CD4-positive, alpha-beta T cell (primary cell): ENCODE data around the gene LRRC37A3. TPM values are rescaled to one million over a fixed set of nuclear protein-coding genes. Genes with fewer than 3 reads are reported as not detected.
"Not testable (repeated sequence)": the region's sequence is repeated elsewhere in the genome, so short reads cannot be mapped to it uniquely, and the experiment has no call there.

Experiments used
- ATAC-seq: fragments of 200-7000 bp; cut with Tn5 transposase; one replicate; pipeline ENCODE4 v1.10.0; 2022; ENCODE audit warnings: mild to moderate bottlenecking; ENCODE audit not compliant: poor library complexity
- CTCF ChIA-PET: fragments of 350-600 bp; sonication (Branson Sonifier 250); formaldehyde crosslinking; loops from one replicate; lab custom pipeline; 2021; ENCODE audit warnings: antibody characterized with exemption, inconsistent platforms; lab: Charles Lee
- POLR2A ChIA-PET: fragments of 350-600 bp; sonication (Branson Sonifier 250); formaldehyde crosslinking; loops from one replicate; lab custom pipeline; 2021; ENCODE audit warnings: antibody characterized with exemption, inconsistent platforms; lab: Charles Lee
- DNase-seq, 14 experiments: peaks; one replicate each; pipeline ENCODE4 v3.0.0-alpha.2; 2013 to 2020; ENCODE audit warnings: mixed read lengths in 2 of 14
- H3K27ac ChIP-seq, 2 donors: one replicate each; pipeline versions ENCODE4 v1.5.1 to v1.7.0; 2013; ENCODE audit warnings: low read length in 2 of 2, low read depth in 1 of 2, mild to moderate bottlenecking in 1 of 2
- H3K27me3 ChIP-seq, 2 experiments: 1 replicate in 1 of 2; 2 replicates in 1 of 2; pipeline versions ENCODE4 v1.6.1 to v1.7.0; 2013; ENCODE audit warnings: low read length in 2 of 2, control low read depth in 1 of 2, mild to moderate bottlenecking in 1 of 2, moderate library complexity in 1 of 2; ENCODE audit not compliant: insufficient read depth in 2 of 2, control insufficient read depth in 1 of 2
- H3K36me3 ChIP-seq: one replicate; pipeline ENCODE4 v1.6.1; 2013; ENCODE audit warnings: low read length, control low read depth; ENCODE audit not compliant: insufficient read depth
- H3K4me1 ChIP-seq: one replicate; pipeline ENCODE4 v1.6.1; 2013; ENCODE audit warnings: low read length, control low read depth; ENCODE audit not compliant: insufficient read depth
- H3K4me3 ChIP-seq: one replicate; pipeline ENCODE4 v1.5.1; 2013; ENCODE audit warnings: mild to moderate bottlenecking, low read length, moderate library complexity
- H3K9me3 ChIP-seq, 2 experiments: 1 replicate in 1 of 2; 2 replicates in 1 of 2; pipeline versions ENCODE4 v1.6.1 to v1.7.0; 2013; ENCODE audit warnings: low read length in 2 of 2, mild to moderate bottlenecking in 2 of 2, control low read depth in 1 of 2, moderate library complexity in 1 of 2; ENCODE audit not compliant: control insufficient read depth in 1 of 2, insufficient read depth in 1 of 2
- H3K27ac Mint-ChIP-seq: one replicate; pipeline ENCODE4 v1.8.0; 2020; ENCODE audit warnings: mixed read lengths
- H3K27me3 Mint-ChIP-seq: one replicate; pipeline ENCODE4 v1.8.0; 2021; ENCODE audit warnings: mixed read lengths
- H3K36me3 Mint-ChIP-seq: one replicate; pipeline ENCODE4 v1.8.0; 2021; ENCODE audit warnings: low read depth, mixed read lengths
- H3K4me1 Mint-ChIP-seq: one replicate; pipeline ENCODE4 v1.8.0; 2021; ENCODE audit warnings: low read depth, mixed read lengths
- H3K4me3 Mint-ChIP-seq: one replicate; pipeline ENCODE4 v1.8.0; 2020; ENCODE audit warnings: mild to moderate bottlenecking, mixed read lengths
- H3K9me3 Mint-ChIP-seq: one replicate; pipeline ENCODE4 v1.8.0; 2020; ENCODE audit warnings: mixed read lengths
- CTCF ChIP-seq: fragments of 200-600 bp; IDR thresholded peaks from one replicate; pipeline ENCODE4 v1.8.0; 2022; ENCODE audit warnings: antibody characterized with exemption, mild to moderate bottlenecking
- intact Hi-C, 2 experiments: fragments of 100-400 bp; cut with DNase I in 1 of 2; cut with micrococcal nuclease in 1 of 2; formaldehyde crosslinking; loops; one replicate each; pipeline versions ENCODE4 v1.15.1 to v1.9.0; 2023 to 2025; cut with DNase I, micrococcal nuclease
- total RNA-seq, 174 experiments: library from RNA in 2 of 174; stranded (reverse) in 2 of 174; gene quantifications; one replicate each; pipeline ENCODE4 v1.2.3 and lab custom pipeline; 2021 to 2026

The LRRC37A3 gene
- total RNA-seq, 2 experiments from 2014 or later, result 7.6 to 8.0 TPM

- H3K36me3 ChIP-seq, H3K27ac Mint-ChIP-seq, H3K4me3 ChIP-seq, H3K9me3 Mint-ChIP-seq, H3K4me1 ChIP-seq, H3K4me1 Mint-ChIP-seq, CTCF ChIA-PET, H3K36me3 Mint-ChIP-seq, intact Hi-C loops, H3K9me3 ChIP-seq, H3K27me3 Mint-ChIP-seq, POLR2A ChIA-PET, ATAC-seq, H3K27me3 ChIP-seq, H3K27ac ChIP-seq, DNase-seq, H3K4me3 Mint-ChIP-seq: not testable (repeated sequence)
These were observed 11.1 kb upstream of the LRRC37A3 start for GRCh38 chr17:64930374-64930773.

DNA sequence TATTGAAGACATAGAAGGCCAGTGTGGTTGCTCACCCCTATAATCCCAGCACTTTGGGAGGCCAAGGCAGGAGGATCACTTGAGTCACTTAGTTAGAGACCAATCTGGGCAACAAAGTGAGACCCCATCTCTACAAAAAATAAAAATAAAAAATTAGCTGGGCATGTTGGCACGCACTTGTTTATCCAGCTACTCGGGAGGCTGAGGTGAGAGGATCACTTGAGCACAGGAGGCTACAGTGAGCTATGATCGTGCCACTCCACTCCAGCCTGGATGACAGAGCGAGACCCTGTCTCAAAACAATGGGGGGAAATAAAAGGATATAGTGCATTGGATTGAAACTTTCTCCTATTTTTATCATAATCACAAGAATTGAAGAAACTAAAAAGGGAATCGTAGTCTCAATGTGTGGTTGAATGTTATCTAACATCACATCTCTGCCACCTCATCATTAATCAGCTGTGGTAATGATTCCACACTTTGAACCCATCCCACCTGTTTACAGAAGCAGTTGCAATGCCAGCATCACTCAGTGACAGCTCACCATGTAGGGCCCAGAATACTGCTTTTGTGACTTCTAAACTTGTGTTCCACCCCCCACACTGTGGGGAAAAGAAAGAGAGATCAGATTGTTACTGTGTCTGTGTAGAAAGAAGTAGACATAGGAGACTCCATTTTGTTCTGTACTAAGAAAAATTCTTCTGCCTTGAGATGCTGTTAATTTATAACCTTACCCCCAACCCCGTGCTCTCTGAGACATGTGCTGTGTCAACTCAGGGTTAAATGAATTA lies 10.3 kb upstream of the LRRC37A3 start:
- H3K27ac ChIP-seq, H3K4me1 Mint-ChIP-seq, H3K4me3 Mint-ChIP-seq, H3K36me3 ChIP-seq, H3K4me3 ChIP-seq, H3K27me3 ChIP-seq, H3K9me3 Mint-ChIP-seq, H3K9me3 ChIP-seq, CTCF ChIA-PET, H3K4me1 ChIP-seq, H3K36me3 Mint-ChIP-seq, POLR2A ChIA-PET, H3K27me3 Mint-ChIP-seq: not testable (repeated sequence)
- intact Hi-C loops, result loop anchor here in 1 of 2 experiments (10.0 kb wide), 1 partner anchor 1235 kb away; no protein-coding TSS in a partner anchor
- peak in 6 of 14 experiments; percentile 14 to 44 (median 30) for DNase-seq
- ATAC-seq, result peak; percentile 58
- H3K27ac Mint-ChIP-seq, result peak overlapping the region; percentile 22

DNA sequence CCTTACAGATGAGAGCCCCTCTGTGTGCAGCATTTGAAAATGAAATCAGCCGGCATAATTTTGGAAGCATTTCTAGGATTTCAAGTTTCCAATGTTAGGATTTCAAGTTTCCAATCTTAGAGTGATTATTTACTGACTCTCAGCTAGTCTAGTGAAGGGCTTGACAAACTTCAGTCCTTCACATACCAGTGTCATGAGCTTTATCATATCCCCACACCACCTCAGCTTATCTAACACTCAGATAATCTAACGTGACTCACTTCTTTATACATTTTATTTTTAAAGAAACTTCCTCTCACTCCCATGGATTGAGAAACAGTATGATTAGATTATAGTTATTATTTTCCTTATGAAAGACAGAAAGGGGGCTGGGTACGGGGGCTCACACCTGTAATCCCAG lies 9.4 kb upstream of the LRRC37A3 start:
- H3K27me3 ChIP-seq, CTCF ChIA-PET, H3K27ac Mint-ChIP-seq, H3K36me3 ChIP-seq, H3K4me1 ChIP-seq, H3K9me3 ChIP-seq, H3K4me3 ChIP-seq, DNase-seq, H3K36me3 Mint-ChIP-seq, H3K27me3 Mint-ChIP-seq, H3K4me1 Mint-ChIP-seq, POLR2A ChIA-PET, H3K27ac ChIP-seq, ATAC-seq, H3K9me3 Mint-ChIP-seq, H3K4me3 Mint-ChIP-seq: not testable (repeated sequence)
- intact Hi-C loops, result loop anchor here in 1 of 2 experiments (10.0 kb wide), 1 partner anchor 1236 kb away; no protein-coding TSS in a partner anchor

DNA sequence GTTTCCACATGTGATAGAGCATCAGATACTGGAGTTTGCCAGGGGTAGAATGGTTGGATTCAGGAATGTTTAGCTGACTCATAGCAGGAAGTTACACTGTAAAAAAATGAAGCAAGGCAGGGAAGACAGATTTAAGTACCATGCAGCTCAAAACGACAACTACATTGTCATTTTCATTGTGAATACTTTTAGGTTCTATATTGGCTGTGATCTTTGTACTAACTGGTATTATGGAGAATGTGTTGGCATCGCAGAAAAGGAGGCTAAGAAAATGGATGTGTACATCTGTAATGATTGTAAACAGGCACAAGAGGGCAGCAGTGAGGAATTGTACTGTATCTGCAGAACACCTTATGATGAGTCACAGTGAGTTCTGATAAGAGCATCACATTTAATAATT lies 8.2 kb upstream of the LRRC37A3 start:
- H3K9me3 Mint-ChIP-seq, H3K27ac Mint-ChIP-seq, H3K4me1 ChIP-seq, H3K36me3 Mint-ChIP-seq, H3K27ac ChIP-seq, POLR2A ChIA-PET, H3K27me3 ChIP-seq, H3K27me3 Mint-ChIP-seq, H3K4me3 ChIP-seq, H3K4me3 Mint-ChIP-seq, H3K9me3 ChIP-seq, H3K4me1 Mint-ChIP-seq, H3K36me3 ChIP-seq: not testable (repeated sequence)
- peak; percentile 66 for TF ChIP-seq CTCF
- CTCF ChIA-PET, result interaction anchor here (1.6 kb wide), 1 partner anchor 8 kb away, joined by 4 read pairs; the partner anchor contains the start of gene LRRC37A3
- intact Hi-C loops, result loop anchor here in 1 of 2 experiments (2.0 to 10.0 kb wide), 2 partner anchors 271 to 1237 kb away; no protein-coding TSS in a partner anchor
- peak in 12 of 14 experiments; percentile 13 to 89 (median 58) for DNase-seq
- ATAC-seq, result peak; percentile 99

DNA sequence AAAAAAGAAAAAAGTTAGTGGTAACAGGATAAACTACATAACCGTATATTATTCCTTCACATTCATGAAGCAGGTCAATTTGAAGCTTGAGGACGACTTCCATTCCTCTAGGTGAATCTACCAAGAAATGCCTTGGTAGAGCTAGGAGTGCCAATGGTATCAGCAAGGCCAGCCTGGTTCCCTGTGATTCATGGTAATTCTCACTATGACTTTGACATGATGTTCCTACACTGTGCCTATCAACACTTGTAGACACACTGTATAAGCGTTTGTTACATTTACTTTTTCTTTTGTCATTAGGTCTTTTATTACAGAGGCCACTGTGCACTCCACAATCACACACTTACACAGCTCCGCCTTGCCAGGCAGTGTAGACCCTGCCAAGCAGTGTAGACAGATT lies 7.2 kb upstream of the LRRC37A3 start:
- ATAC-seq, DNase-seq, CTCF ChIA-PET, H3K27ac Mint-ChIP-seq, H3K4me3 ChIP-seq, H3K36me3 Mint-ChIP-seq, H3K27me3 ChIP-seq, H3K36me3 ChIP-seq, POLR2A ChIA-PET, H3K4me1 Mint-ChIP-seq, H3K4me1 ChIP-seq, H3K27me3 Mint-ChIP-seq, H3K4me3 Mint-ChIP-seq, H3K27ac ChIP-seq, H3K9me3 ChIP-seq, H3K9me3 Mint-ChIP-seq: not testable (repeated sequence)
- intact Hi-C loops, result loop anchor here in 1 of 2 experiments (2.0 to 10.0 kb wide), 2 partner anchors 272 to 1238 kb away; no protein-coding TSS in a partner anchor

DNA sequence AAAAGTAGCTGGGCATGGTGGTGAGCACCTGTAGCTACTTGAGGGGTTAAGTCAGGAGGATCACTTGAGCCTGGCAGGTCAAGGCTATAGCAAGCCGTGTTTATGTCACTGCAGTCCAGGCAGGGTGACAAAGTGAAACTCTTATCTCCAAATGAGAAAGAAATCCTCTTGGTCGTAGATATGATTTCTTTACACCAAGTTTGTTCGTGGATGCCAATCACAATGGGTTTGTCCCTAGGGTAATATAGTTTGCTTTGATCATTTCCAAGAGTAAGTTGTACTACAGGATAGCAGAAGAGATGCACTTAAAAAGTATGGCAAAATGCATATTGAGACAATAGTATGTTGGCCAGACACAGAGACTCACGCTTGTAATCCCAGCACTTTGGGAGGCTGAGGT lies 6.0 kb upstream of the LRRC37A3 start:
- H3K36me3 Mint-ChIP-seq, ATAC-seq, H3K27me3 Mint-ChIP-seq, H3K4me3 ChIP-seq, H3K4me3 Mint-ChIP-seq, H3K4me1 ChIP-seq, H3K9me3 ChIP-seq, H3K36me3 ChIP-seq, H3K27ac Mint-ChIP-seq, CTCF ChIA-PET, H3K4me1 Mint-ChIP-seq, DNase-seq, H3K27ac ChIP-seq, POLR2A ChIA-PET, H3K9me3 Mint-ChIP-seq, H3K27me3 ChIP-seq: not testable (repeated sequence)
- intact Hi-C loops, result loop anchor here in 1 of 2 experiments (10.0 kb wide), 1 partner anchor 1240 kb away; no protein-coding TSS in a partner anchor
